ENCODE data around the gene EML6.

DNA sequence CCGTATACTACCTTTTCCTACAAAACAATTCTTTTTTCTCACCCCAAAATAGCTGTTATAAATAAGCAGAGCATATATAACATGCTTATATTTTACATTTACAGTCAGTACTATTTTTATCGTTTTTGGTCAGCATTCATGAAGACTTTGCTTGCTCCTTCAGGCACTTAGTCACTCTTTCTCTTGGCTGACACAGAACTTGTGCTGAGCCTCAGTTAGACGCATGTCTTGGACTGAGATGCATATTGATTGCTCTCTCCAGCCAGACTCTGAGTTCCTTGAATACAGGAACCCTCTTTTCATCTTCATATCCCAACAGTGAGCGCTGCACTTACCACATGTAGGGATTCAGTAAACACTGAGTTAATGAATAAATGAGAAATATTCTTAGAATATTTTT, 168.4 kb downstream of the EML6 start:
- TF ChIP-seq, protein P1, sequence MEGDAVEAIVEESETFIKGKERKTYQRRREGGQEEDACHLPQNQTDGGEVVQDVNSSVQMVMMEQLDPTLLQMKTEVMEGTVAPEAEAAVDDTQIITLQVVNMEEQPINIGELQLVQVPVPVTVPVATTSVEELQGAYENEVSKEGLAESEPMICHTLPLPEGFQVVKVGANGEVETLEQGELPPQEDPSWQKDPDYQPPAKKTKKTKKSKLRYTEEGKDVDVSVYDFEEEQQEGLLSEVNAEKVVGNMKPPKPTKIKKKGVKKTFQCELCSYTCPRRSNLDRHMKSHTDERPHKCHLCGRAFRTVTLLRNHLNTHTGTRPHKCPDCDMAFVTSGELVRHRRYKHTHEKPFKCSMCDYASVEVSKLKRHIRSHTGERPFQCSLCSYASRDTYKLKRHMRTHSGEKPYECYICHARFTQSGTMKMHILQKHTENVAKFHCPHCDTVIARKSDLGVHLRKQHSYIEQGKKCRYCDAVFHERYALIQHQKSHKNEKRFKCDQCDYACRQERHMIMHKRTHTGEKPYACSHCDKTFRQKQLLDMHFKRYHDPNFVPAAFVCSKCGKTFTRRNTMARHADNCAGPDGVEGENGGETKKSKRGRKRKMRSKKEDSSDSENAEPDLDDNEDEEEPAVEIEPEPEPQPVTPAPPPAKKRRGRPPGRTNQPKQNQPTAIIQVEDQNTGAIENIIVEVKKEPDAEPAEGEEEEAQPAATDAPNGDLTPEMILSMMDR (IDR thresholded peaks at IDR 0.05), result no peak
- TF ChIP-seq POLR2A (IDR thresholded peaks at IDR 0.05) (no peak), POLR2AphosphoS5 (IDR thresholded peaks at IDR 0.05) (no peak), EP300 (IDR thresholded peaks at IDR 0.05) (no peak)

Measured in gastroesophageal sphincter (tissue), 3 donors.